HG02943 (cell line): ENCODE measurements around the gene IFNG.
"Not testable (repeated sequence)": the region's sequence is repeated elsewhere in the genome, so short reads cannot be mapped to it uniquely, and the experiment has no call there.

Experiments used
- ATAC-seq: cut with Tn5 transposase; IDR thresholded peaks from one replicate; pipeline ENCODE4 v1.9.1; 2021; ENCODE audit warnings: mild to moderate bottlenecking, low read depth, moderate library complexity; ENCODE audit not compliant: unreplicated experiment

IFNG gene

DNA sequence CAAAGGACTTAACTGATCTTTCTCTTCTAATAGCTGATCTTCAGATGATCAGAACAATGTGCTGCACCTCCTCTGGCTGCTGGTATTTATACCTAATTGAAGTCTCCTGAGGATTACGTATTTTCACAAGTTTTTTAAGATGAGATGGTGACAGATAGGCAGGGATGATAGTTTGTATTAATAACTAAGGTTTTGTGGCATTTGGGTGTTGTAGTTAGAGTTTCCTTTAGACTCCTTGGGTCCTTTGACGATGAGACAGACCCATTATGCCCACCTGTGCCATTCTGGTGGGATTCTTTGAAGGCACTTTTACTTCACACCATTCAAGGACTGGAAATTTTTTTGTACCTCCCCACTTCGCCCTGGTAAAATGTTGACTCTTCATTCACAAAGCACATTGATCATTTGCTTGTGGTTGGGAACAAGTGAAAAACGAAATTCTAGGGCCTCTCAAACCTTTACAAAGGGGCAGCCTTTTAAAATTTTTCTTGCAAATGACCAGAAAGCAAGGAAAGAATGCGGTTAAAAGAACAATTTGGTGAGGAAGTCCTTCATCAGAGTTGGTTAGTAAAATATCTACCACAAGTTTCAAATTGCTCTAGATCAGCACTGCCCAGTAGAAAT is at the start of gene IFNG:
Gene IFNG, minus strand, starts transcription at position 60 of the 624 bp plus-strand sequence. CDS start 125 bp downstream, outside the sequence.
- ATAC-seq: peak; percentile 74

DNA sequence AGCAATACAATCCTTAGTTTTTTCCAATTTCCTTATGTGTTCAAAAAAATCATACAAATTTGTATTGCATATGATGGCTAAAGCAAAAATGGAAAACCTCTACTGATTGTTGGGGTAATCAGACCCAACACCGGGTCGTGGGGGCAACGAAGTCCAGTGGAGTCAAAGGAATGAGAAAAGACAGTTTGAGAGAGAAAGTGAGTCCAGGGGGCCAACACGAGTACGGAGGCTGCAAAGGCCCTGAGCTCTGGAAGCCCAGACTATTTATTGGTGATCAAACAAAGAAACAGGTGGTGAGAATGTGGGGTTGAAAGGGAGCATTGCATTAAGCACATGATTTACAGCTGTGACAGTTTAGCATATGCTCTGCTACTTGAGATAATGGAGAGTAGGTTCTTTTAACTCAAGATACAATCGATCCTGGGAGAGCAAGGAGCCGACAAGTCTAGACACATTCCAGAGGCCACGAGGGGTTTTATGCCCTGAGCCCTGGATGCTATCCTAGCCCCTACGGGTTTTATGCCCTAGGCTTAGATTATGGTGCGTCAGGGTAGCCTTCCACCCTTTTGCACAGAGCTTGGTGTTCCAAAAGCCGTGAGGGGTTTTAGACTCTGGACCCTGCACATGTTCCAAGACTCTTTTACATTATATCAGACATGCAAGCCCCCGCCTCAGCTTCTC is 49.6 kb upstream of the IFNG start:
- not testable (repeated sequence) for ATAC-seq

DNA sequence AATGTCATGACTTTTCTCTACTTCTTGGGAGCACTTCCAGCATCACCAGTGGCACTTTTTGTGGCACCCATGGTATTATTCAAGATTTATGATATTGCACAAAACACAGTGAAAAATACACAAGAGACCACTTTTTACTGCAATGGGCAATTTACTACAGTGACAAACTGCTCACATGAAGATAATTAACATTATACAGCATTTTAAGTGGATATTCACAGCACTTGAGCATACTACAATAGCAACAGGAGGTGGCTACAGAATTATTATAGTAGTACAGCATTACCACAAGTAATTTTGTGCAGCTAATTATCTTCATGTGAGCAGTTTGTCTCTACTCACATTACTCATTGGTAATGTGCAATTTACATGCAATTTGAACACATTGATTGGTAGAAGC is 47.7 kb upstream of the IFNG start:
- no peak for ATAC-seq

DNA sequence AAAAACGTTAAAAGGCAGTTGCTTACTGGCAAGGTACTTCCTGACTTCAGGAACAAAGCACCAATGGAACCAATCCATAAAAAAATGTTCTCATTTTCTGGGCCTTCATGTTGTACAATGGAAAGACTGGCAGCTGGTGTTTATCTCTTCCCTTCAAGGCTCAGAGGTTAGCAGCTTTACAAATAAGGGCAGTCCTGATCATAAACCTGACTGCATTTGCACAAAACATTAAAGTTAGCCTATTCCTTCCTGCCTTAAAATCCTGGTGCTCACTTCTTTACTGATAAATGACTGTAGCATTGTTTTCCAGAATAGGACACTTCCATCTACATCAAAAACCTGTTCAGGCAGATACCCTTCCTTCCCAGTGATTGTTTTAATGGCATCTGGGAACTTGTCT is 46.9 kb upstream of the IFNG start:
- ATAC-seq: no peak

DNA sequence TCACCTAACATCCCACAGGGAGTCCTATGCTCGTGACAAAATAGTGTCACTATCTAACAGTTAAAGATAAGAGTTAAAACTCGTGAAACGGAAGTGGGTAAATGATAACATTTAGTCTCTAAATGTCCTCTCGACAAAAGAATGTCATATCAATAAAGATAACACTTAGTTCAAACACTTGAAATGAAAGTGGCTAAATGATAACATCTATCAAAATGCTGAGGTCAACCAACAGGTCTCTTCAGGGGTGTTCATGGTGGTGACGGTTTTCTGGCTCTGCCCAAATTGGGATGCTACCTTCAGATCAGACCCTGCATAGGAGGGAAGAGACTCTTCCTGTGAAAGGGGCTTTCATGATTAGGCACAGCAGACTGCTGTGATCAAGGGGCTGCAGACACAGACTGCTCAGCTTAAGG is 43.9 kb upstream of the IFNG start:
- no peak for ATAC-seq

DNA sequence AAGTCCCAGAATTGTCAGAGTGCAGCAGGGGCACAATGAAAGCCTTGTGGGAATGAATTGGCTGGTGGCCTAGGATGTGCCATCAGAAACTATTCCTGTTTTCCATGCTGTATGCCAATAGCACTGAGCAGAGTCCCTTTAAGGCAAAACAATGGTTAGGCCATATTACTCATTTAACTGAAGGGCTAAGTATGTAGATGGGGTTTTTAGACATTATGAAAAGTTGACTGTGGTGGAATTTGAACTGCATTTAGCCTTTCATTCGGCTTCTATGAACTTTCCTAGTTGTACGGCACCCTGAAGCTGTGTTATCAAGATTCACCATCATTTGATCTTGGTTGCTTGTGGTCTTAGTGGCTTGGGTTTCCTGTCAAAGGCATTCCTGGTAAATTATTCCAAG is 41.3 kb upstream of the IFNG start:
- no peak for ATAC-seq

DNA sequence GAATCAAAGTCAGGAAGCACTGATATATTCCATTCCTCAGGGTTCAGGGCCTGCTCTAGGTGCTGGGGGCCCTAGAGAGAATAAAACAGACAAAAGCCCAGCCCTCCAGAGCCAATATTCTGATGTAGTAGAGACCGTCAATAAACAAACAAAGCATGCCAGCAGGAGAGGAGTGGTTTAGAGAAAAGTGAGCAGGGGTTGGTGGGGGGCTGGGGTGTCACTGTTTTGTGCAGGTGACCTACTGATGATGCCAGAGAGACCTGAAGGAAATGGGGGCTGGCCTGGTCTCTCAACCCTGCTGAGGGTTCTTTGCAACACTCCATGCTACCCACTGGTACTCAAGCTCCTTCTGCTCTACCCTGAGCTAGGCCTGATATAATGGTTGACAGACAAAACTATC is 39.6 kb upstream of the IFNG start:
- ATAC-seq: no peak

DNA sequence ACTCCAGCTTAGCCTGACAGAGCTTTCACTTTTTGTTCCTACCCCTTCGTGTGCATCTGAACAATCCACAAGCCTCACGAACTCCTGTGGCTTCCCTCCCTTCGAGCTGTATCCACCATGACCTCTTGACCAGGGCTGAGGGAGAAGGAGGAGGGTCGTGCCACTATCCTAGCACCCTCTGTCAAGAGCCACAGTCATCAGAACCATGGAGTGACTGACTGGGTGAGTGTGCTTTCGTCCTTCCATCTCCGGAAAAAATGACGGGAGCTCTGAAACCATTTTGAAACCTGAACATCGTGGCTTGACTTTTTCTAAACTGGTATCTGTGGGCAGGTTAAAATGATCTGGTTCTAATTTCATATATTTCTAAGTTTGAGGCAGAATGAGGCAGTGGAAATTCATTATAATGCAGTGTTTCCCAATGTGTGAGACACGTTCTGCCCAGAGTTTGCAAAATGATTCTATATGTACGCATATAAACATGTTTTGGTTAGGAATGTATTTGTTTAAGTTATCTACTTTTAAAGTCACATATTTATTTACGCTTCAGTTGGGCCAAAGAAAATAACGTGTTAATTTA is 39.1 kb upstream of the IFNG start:
- ATAC-seq: no peak

DNA sequence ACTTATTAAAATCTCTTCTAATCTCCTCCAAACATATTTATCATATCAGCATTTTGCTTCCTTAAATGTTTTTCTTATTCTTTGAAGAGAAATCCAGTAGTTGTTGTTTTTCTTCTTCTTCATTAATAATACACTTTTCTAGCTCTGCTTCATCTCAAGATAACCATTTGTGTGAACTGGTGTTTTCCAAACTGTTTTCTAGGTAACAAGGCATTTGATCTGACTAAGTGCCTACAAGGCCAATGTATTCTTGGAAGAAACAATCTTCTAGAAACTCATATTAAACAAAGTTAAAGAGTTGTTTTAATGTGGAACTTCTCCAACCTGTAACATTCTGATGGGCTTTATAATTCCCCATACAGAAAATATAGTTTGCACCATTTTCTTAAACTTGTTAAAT is 30.8 kb upstream of the IFNG start:
- ATAC-seq: no peak

DNA sequence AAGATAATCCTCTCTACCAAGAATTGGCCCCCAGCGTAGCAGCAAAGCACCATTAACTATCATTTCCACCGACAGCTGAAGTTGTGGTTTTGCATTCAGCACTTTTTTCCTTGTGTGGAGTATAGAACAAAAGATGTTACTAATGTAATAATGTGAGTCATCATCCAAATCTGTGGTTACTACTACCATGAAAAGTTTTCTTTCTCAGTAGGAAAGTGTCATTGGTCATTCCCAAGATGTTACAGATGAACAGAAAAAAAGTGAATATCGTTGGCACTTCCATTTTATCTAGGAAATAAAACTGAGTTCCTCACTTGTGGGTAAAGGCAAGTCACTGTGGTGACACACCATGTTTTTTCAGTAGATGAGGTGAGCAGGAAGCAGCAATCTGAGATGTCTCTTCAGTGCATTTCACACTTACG is 30.3 kb upstream of the IFNG start:
- no peak for ATAC-seq

DNA sequence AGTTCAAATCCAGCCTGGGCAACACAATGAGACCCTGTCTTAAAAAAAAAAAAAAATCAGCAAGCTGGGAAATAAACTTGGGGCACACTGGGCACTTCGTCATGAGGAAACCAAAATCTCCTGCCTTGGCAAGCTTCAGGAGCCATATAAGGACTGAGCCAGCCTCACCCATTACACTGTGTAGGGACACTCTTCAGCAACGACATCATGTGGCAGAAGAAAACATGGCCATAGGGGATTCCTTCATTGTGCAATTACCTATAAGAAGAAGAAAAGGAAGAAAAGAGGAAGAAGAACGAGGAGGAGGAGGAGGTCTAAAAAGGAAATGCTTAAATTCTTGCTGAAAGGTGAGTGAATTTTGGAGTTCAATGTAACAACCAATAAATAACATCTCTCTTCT is 26.1 kb upstream of the IFNG start:
- no peak for ATAC-seq

DNA sequence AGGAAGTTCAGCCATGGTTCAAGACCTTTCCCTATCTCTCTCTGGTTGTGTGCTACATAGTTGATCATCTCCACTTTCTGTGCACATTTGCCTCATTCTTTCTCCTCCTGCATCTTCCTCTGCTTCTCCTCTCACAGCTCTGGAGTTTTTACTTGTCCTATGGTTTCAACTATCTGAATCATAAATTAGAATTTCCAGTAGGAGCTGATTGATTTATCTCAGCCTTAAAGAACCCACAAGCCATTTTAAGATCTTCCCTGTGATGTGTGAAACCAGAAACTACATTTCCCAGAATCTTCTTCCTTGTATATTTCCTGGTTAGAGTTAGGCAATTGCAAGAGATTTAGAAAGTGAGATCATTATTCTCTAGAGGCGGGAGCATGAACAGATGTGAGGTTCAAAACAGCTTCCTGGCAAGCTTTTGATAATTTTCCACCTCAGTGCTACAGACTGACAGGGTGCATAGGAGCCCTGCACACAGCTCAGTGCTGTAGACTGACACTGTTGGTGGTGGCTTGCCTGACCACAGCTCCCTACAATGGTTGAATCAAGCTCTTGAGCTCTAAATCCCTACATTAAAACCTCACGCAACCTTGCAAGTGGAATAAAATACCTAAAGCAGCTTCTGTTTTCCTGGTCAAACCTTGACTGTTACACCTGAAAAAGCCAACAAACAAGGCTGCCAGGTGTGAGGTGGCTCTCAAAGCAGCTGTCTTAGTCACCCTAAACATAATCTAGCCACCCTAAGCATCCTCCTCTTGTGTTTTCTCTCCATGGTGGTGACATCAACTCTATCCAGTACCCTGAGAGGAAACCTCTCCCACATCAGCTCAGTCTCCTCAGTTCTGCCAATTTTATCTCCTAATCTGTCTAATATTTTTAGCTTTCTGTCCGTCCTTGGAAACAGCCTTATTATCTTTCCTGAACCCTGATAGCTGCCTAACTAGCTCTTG is 21.5 kb upstream of the IFNG start:
- no peak for ATAC-seq

DNA sequence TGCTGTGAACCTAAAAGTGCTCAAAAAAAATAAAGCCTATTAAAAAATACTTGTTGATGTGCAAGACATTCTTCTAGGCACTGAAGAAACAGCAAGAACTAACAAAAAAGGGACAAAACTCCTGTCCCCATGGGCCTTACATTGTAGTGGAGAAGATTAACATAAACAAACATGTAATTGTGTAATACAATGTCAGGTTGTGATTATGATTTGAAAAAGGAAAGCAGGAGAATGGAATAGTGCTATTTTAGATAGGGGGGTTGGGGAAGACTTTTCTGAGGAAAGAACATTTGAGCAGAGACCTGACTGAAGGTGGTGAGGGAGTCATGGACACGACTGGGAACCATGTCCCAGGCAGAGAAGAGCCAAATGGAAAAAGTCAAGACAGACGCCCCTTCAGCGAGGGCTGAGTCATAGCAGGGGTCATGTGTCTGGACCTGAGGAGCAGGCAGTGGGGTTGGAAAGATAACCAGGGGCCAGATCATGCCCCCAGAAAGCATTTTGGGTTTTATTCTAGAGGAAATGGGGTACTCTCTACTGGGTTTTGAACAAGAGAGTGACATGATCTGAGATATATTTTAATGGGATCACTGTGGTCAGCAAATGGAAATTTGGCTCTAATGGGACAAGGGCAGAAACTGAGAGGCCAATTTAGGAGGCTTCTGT is 19.4 kb upstream of the IFNG start:
- no peak for ATAC-seq

DNA sequence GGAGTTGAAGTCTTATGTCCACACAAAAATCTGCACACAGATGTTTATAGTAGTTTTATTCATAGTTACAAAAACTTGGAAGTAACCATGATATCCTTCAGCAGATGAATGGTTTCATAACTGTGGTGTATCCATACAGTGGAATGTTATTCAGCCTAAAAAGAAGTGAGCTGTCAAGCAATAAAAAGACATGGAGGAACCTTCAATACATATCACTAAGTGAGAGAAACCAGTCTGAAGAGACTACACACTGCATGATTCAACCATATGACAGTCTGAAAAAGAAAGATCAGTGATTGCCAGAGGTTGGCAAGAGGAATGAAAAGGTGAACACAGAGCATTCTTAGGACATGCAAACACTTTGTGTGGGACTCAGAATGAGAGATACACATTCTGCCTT is 18.6 kb upstream of the IFNG start:
- ATAC-seq: no peak

DNA sequence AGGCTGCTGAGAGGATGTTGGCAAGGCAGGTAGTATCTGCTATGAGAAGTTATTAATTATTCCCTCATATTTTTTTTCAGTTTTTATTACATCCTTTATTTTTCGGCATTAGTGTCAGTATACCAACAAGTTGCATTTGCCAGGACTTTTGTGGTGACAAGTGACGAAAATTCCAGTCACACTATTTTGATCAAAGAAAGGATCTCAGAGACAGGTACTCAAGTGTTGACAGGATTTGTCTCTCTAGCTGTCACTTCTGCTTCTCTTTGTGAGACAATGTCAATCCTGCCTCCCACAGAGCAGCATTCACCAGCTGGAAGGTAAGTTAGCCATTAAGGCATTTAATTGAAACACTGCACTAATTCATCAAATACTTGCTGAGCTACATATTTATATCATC is 18.0 kb upstream of the IFNG start:
- ATAC-seq: no peak

DNA sequence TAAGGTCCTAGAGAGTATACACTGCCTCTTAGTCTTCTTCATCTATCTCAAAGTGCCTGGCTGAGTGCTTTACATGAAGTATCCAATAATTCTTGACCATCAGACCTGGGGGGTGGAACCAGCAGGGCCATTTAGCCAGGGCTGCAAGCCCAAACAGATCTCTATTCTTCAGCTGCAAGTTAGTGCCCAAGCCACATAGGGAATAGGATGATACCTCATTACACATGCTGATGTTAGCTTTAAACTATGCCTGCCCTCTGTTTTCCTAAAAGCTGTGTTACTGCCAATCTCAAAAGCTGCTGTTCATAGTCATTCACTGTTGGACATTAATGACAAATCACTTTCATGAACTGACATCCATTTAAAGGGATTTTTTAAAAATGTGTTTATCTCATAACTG is 16.7 kb upstream of the IFNG start:
- no peak for ATAC-seq

DNA sequence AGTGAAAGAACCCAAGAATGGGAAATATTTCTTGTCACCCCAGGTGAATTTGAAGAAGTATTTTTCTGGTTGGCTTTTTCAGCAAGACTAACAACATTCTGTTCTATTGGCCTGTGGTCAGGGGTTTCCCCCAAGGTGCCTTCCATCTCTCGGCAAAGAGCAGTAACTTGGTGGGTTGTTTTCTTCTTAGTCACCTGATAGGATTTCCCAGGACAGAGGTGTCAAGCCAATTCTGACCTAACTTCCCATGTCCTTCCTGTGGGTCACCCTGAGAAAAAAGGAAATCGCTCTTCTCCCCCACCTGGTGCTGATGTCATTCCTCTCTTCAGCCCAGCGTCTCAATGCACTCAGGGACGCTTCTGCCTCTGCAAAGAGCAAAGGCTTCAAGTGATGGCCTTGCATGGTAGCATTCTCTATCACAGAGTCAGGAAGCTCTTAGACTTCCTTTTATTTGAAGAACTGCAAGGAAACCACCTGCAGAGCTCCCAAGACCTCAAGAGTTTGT is 16.1 kb upstream of the IFNG start:
- ATAC-seq: peak; percentile 73

DNA sequence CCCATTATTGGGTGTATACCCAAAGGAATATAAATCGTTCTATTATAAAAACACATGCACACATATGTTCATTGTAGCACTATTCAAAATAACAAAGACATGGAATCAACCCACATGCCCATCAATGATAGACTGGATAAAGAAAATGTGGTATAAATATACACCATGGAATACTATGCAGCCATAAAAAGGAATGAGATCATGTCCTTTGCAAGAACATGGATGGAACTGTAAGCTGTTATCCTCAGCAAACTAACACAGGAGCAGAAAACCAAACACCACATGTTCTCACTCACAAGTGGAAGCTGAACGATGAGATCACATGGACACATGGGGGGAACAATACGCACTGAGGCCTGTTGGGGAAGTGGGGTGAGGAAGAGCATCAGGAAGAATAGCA is 15.2 kb upstream of the IFNG start:
- not testable (repeated sequence) for ATAC-seq

DNA sequence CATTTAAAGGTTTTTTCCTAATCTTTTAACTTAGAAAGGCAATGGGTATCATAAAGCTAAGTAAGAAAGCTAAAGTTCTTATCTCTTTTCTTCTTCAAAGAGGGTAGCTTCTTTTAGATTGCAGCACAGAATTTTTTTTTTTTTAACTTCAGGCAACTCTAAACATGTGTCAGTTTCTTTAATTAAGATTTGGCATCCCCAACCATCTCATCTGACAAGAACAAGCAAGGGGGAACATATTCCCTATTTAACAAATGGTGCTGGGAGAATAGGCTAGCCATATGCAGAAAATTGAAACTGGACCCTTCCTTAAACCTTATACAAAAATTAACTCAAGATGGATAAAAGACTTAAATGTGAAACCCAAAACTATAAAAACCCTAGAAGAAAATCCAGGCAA is 14.3 kb upstream of the IFNG start:
- no peak for ATAC-seq

DNA sequence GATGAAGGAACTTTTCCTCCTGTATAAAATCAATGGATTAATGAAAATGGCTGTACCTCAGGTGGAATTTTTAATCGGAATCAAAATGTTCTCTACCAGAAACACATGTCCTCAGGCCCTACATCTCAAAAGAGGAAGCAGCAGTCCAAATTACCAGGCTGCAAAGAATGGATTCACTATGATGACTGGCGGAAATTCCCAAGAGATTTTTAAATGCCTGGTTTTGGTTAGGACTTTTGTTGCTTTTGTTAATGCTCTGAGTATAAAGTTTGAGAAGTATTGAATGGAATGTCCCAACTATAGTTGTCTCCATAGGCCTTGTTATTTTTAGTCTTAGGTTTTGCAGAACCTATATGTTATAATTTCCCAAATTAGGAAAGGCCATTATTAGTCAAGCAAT is 11.2 kb upstream of the IFNG start:
- no peak for ATAC-seq
